ENCODE measurements around the gene MFAP5.

GRCh38 chr12:8709124-8709830 is 46.7 kb upstream of the MFAP5 start:
- peak; percentile 36 for TF ChIP-seq POLR2A (IDR thresholded peaks at IDR 0.05; ENCODE audit: low read length)
- no peak for TF ChIP-seq GATA1 (IDR thresholded peaks at IDR 0.05; ENCODE audit: low read depth, low read length)
